ENCODE measurements around the gene PCP2.

DNA sequence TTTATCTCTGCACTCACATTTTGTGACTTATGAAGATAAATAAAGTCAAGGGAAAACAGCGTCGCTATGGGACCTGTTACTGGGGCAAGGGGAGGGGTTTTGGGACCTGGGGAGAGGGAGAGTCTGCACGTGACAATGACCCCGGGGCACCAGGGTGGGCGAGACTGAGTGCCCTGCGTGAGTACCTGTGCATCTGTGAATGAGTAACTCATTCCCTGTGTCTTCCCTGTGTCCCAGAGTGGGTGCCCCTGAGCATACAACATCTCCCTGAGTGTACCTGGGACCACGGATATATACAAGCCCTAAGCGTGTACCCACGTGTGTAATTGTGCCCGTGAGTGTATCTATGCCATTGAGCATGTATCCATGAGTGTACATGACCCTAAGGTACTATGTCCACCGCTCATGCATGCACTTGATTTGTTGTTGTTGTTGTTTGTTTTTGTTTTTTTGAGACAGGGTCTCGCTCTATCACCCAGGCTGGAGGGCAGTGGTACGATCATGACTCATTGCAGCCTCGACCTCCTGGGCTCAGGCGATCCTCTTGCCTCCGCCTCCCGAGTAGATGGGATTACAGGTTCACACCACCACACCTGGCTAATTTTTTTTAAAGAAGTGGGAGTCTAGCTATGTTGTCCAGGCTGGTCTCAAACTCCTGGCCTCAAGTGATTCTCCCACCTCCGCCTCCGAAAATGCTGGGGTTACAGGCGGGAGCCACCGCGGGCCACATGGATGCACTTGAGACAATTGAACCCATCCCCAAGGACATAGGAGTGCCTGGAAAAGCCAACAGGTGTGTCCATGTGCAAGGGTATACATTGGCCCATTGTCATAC, 46.5 kb upstream of the PCP2 start:
- TF ChIP-seq EZH2phosphoT487 (IDR thresholded peaks at IDR 0.05; ENCODE audit: insufficient read depth, low read depth): no peak
- TF ChIP-seq EZH2 (IDR thresholded peaks at IDR 0.05; ENCODE audit: insufficient read depth, poor library complexity, severe bottlenecking): no peak

Measured in GM23248 (cell line).